T follicular helper cell (primary cell): ENCODE measurements around the gene RADIL.
"Not testable (repeated sequence)": the region's sequence is repeated elsewhere in the genome, so short reads cannot be mapped to it uniquely, and the experiment has no call there.

ENCODE experiments used
- DNase-seq: peaks from one replicate; pipeline ENCODE4 v3.0.0-alpha.2; 2020; ENCODE audit warnings: low read depth

The RADIL gene

GRCh38 chr7:4808565-4808964 is 75.0 kb downstream of the RADIL start:
- DNase-seq, result no peak

GRCh38 chr7:4808026-4808425 is 75.5 kb downstream of the RADIL start:
- DNase-seq, result no peak

- no peak for DNase-seq
Observed at GRCh38 chr7:4807598-4808016, 75.9 kb downstream of the RADIL start.

- no peak for DNase-seq
Observed at GRCh38 chr7:4806983-4807597, 76.4 kb downstream of the RADIL start.

DNA sequence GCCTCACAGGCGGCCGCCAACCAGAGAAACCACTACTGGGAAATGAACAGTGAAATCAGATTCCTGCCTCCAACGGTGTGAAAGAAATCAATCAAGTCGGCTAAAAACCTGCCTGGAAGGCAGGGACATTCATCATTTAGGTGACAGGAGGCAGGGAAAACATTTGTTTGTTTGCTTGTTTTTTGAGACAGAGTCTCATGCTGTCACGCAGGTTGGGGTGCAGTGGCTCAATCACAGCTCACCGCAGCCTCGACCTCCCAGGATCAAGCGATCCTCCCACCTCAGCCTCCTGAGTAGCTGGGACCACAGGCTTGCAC is 77.6 kb downstream of the RADIL start:
- no peak for DNase-seq

GRCh38 chr7:4805110-4805983 is 78.2 kb downstream of the RADIL start:
- no peak for DNase-seq

GRCh38 chr7:4803397-4804241 is 79.9 kb downstream of the RADIL start:
- DNase-seq, result no peak

- DNase-seq, result not testable (repeated sequence)
Observed at GRCh38 chr7:4802577-4802976, 80.9 kb downstream of the RADIL start.

DNA sequence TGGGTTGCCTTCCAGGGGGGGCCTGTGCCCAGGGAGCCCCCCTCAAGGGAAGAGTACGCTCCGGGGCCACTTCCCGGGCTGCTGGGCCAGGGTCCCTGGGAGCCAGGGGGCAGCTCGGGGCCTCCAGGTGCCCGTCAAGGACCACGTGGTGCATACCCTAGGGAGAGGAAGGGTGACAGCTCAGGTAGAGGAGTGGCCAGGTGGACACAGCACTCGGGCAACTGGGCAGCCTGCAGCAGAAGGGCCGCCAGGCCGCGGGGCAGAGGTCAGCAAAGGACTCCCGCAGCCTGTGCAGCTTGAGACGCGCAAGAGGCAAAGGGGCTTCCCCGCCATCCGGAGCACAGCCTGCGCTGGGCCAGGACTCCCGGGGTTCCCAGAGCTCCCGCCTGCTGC is 81.7 kb downstream of the RADIL start:
- no peak for DNase-seq

- no peak for DNase-seq
Observed at GRCh38 chr7:4800926-4801838, 82.3 kb downstream of the RADIL start.

DNA sequence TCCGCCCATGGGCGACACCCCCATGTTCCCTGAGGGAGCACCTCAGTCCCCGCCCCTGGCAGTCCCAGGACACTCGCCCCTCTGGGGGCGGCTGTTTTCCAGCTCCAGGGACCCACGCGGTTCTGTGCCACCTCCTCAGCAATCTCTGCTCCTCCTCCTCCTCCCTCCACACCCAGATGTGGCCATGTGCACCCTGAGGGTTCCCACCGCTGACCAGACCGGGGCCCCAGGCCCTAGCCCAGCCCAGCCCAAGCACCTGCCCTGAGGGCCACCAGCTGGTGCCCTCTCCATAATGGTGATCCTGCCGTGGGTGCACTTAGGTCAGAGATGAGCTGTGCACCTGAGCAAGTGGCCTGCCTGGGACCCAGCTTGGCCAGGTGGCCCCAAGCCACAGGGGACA is 83.0 kb downstream of the RADIL start:
- DNase-seq, result no peak

GRCh38 chr7:4799508-4800268 is 83.8 kb downstream of the RADIL start:
- DNase-seq, result no peak

DNA sequence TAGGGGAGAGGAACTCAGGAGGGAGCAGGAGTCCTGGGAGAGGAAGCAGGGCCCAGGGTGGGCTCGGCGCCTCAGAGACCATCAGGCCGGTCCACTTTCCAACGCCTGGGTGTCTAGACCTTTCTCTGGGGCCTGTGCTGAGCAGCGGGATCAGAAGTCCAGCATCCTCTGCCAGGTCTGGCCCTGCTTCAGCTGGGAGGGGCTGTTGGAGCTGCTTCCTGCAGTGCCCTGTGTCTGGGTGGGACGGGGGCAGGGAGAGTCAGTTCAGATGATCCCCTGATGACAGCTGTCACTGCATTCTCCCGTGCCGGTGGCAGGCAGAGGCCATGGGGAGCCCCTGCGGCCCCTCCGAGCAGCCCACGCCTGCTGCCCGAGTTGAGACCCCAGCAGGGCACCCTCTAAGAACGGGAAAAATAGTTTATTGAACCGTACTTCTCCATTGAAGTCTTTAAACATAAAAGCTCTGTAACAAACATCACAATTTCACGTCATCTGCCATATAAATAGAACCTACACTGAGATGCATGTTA is 84.7 kb downstream of the RADIL start:
- no peak for DNase-seq

- DNase-seq, result peak; percentile 26
Observed at GRCh38 chr7:4797858-4798705, 85.4 kb downstream of the RADIL start.

DNA sequence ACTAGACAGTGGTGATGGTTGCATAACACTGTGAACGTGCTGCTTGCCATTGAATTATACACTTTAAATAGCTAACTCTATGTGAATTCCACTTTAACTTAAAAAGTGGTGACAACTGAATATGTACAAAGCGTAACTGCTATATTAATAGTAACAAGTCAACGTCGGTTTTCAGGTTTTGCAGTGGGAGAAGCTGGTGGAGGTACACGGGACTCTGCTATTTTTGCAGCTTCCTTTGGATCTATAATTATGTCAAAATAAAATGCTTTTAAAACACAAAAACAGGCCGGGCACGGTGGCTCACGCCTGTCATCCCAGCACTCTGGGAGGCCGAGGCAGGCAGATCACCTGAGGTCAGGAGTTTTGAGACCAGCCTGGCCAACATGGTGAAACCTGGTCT is 87.1 kb downstream of the RADIL start:
- DNase-seq, result no peak

GRCh38 chr7:4794591-4795350 is 88.7 kb downstream of the RADIL start:
- no peak for DNase-seq

DNA sequence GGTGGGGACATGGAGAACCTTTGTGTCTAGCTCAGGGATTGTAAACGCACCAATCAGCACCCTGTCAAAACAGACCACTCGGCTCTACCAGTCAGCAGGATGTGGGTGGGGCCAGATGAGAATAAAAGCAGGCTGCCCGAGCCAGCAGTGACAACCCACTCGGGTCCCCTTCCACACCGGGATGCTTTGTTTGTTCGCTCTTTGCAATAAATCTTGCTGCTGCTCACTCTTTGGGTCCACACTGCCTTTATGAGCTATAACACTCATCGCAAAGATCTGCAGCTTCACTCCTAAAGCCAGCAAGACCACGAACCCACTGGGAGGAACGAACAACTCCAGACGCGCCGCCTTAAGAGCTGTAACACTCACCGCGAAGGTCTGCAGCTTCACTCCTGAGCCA is 89.3 kb downstream of the RADIL start:
- not testable (repeated sequence) for DNase-seq

DNA sequence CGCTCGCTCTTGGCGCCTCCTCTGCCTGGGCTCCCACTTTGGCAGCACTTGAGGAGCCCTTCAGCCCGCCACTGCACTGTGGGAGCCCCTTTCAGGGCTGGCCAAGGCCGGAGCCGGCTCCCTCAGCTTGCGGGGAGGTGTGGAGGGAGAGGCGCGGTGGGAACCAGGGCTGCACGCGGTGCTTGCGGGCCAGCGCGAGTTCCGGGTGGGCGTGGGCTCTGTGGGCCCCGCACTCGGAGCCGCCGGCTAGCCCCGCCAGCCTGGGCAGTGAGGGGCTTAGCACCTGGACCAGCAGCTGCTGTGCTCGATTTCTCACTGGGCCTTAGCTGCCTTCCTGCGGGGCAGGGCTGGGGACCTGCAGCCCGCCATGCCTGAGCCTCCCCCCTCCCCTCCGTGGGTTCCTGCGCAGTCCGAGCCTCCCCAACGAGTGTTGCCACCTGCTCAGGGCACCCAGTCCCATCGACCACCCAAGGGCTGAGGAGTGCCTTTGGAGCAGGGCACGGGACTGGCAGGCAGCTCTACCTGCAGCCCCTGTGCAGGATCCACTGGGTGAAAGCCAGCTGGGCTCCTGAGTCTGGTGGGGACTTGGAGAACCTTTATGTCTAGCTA is 90.0 kb downstream of the RADIL start:
- DNase-seq, result not testable (repeated sequence)
